NB4 (cell line): ENCODE results near the gene IL21.

Experiments used
- CTCF ChIP-seq: IDR thresholded peaks from one replicate; pipeline ENCODE4 v1.5.1; 2012; ENCODE audit warnings: low read depth, low read length
- MAX ChIP-seq: IDR thresholded peaks from 2 replicates; pipeline ENCODE4 v1.6.1; 2011; ENCODE audit warnings: low read depth, low read length
- POLR2A ChIP-seq: IDR thresholded peaks from 2 replicates; pipeline ENCODE4 v1.6.1; 2011; ENCODE audit warnings: mild to moderate bottlenecking; ENCODE audit not compliant: insufficient read length; ENCODE audit errors: extremely low read depth

DNA sequence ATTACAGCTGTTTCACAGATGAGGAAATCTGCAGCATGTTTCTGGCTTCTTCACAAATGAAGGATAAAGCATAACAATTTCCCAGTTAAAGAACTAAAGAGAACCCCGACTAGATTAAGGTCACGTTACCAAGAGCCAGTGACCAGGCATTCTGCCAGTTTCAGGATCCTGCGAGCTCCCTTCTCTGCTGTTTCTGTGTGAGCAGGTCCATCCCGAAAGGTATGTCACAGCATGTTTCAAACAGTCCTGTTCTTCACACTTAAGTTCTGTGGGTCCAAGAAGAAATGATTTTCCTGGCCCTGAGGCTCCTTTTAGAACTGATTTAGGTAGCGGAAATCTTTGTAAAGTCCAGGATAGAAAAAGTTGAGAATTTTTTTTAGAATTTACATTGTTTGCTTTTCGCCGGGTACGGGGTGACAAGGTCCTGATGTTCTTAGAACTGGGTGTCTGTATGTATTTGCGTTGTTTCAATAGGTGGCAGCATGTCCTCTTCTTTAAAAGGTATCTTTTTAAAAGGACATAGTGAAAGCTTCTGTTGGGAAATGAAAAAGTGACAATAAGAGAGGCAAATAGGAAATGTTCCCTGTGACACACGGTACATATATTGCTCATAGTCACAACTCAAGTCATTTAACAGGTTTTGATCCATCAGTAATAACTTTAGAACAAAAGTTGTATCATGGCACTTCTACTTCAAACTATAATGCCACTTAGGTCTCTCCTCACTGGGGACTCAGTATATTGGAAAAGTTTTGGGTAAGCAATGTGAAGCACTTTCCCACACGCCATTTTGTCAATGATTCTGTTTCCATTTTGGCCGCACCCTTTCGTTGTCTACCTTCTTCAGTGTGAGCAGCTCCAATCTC, 18.4 kb downstream of the IL21 start:
- TF ChIP-seq POLR2A (no peak), CTCF (no peak), MAX (no peak)
